Astrocyte of the cerebellum (primary cell): ENCODE data around the gene PDE4D.

Experiments used
- DNase-seq: peaks from one replicate; pipeline ENCODE4 v3.0.0-alpha.2; 2011; ENCODE audit warnings: low read depth
- H3K4me3 ChIP-seq: 2 replicates; pipeline ENCODE4 v1.5.1; 2011; ENCODE audit warnings: mild to moderate bottlenecking, low read depth, low read length, moderate library complexity
- in situ Hi-C: cut with HindIII; loops from 2 replicates; pipeline ENCODE4 v1.10.0; 2017; ENCODE audit warnings: low sequenced_read_pairs
- TF ChIP-seq, protein P1 (sequence below): IDR thresholded peaks from 2 replicates; pipeline ENCODE4 v1.5.1; 2012; ENCODE audit warnings: low read length, low read depth, moderate library complexity, mild to moderate bottlenecking; ENCODE audit errors: missing control alignments

The PDE4D gene

DNA sequence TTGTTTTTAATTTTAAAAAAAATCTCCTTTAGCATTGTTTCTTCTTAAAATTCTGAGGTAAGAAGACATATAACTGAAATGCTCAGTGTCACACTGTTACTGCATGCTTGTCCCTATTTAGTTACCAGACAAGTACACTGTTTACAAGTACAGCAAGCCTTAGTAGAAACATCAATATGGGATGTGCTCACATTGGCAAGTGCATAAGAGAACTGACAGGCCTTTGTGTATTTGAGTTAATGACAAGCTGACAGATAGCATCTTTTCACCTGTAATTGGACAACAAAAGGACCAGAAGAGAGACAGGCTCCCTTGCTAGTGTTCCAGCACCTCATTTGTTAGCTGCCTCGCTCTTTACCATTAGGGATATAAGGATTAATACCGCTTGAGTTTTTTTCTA lies 63.6 kb downstream of the PDE4D start:
- TF ChIP-seq, protein P1, sequence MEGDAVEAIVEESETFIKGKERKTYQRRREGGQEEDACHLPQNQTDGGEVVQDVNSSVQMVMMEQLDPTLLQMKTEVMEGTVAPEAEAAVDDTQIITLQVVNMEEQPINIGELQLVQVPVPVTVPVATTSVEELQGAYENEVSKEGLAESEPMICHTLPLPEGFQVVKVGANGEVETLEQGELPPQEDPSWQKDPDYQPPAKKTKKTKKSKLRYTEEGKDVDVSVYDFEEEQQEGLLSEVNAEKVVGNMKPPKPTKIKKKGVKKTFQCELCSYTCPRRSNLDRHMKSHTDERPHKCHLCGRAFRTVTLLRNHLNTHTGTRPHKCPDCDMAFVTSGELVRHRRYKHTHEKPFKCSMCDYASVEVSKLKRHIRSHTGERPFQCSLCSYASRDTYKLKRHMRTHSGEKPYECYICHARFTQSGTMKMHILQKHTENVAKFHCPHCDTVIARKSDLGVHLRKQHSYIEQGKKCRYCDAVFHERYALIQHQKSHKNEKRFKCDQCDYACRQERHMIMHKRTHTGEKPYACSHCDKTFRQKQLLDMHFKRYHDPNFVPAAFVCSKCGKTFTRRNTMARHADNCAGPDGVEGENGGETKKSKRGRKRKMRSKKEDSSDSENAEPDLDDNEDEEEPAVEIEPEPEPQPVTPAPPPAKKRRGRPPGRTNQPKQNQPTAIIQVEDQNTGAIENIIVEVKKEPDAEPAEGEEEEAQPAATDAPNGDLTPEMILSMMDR, result no peak
- no peak for DNase-seq

DNA sequence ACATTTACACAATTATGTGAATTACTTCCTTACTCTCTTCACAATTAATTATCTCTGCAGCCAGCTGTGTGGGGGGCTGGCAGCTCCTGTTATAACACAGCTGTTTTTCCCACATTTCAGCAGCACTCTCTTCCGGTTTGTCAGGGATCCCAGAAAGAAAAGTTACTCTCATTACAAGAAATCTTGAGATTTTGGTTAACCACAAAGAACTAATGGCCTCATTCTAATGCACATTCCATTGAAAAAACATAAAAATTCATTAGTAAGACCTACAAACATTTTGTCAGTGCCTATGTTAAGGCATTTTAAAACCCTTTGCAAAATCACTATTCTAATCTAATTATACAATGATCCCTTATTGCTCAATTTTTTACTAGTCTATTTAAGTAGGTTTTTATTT lies 64.1 kb downstream of the PDE4D start:
- in situ Hi-C loops, result no loop called here
- DNase-seq, result peak; percentile 84
- TF ChIP-seq, protein P1, result no peak
- H3K4me3 ChIP-seq, result no peak overlapping the region

More for the DNA sequence above, 63.6 kb downstream of the PDE4D start:
- H3K4me3 ChIP-seq, result no peak overlapping the region
- in situ Hi-C loops, result no loop called here

DNA sequence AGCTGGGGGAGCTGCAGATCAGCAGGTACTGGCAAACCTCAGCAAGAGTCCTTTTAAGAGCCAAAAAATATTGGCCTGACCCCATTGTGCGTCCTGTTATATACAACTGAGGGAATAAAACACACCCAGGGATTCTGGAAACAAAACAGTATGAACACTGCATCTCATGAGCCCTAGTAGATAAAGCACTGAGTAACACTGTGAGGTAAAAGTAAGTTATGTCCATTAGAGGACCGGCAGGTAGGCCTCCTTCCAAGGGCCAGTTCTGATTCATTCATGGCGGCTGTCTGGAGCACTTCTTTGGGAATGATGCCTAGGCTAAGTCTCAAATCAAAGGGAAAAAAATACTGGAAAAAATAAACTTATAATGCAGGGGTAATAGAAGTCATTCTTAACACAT lies 64.9 kb downstream of the PDE4D start:
- TF ChIP-seq, protein P1, result no peak
- in situ Hi-C loops, result no loop called here
- no peak for DNase-seq
- no peak overlapping the region for H3K4me3 ChIP-seq

GRCh38 chr5:59826996-59827395 lies 66.5 kb downstream of the PDE4D start:
- TF ChIP-seq, protein P1, result no peak
- no peak overlapping the region for H3K4me3 ChIP-seq
- in situ Hi-C loops, result no loop called here
- no peak for DNase-seq

DNA sequence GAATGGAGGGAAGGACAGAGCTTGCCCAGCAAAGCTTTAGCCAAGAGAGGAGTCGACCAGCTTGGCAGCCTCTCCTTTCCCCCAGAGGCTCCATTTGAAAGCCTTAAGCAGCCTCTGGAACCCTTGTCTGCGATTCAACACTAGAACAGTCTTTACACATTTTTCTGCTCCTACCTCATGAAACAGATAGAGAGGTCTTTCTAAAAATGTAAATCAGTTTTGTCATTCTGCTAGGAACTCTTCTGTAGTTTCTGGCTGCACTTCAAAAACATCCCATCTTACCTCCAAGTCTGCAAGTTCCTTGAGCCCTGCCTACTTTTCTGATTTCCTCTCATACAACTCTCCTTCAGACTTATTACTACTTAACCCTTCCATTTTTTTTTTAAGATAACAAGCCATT lies 70.1 kb downstream of the PDE4D start:
- in situ Hi-C loops, result loop anchor here (25.0 kb wide), 2 partner anchors 364 to 539 kb away; no protein-coding TSS in a partner anchor
- TF ChIP-seq, protein P1, result no peak
- DNase-seq, result no peak
- H3K4me3 ChIP-seq, result no peak overlapping the region

GRCh38 chr5:59819806-59820205 lies 73.7 kb downstream of the PDE4D start:
- in situ Hi-C loops, result loop anchor here (25.0 kb wide), 2 partner anchors 367 to 542 kb away; no protein-coding TSS in a partner anchor
- H3K4me3 ChIP-seq, result no peak overlapping the region
- TF ChIP-seq, protein P1, result no peak
- no peak for DNase-seq
